ENCODE results near the gene CDADC1.
A peak's percentile ranks its signal among the peaks of the same experiment; 100 is the strongest.
"Not testable (repeated sequence)": the region's sequence is repeated elsewhere in the genome, so short reads cannot be mapped to it uniquely, and the experiment has no call there.

CDADC1 gene

DNA sequence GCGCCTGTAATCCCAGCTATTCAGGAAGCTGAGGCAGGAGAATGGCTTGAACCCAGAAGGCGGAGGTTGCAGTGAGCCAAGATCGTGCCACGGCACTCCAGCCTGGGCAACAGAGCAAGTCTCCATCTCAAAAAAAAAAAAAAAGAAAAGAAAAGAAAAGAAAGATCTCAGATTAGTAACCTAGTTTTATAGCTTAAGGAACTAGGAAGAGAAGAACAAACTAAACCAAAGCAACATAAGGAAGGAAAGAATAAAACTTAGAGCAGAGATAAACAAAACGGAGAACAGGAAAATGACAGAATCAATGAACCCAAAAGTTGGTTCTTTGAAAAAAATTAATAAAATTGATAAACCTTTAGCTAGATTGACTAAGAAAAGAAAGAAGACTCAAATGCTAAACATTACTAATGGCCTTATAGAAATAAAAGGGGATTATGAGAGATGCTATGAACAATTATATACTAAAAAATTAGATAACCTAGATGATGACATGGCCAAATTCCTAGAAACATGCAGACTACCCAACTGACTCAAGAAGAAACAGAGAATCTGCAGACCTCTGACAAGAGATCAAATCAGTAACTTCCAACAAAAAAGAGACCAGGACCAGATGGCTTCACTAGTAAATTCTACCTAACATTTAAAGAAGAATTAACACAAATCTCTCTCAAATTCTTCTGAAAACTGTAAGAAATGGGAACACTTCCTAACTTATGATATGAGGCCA, 68.2 kb downstream of the CDADC1 start:
- DNase-seq (ENCODE audit: low spot score), result no peak

DNA sequence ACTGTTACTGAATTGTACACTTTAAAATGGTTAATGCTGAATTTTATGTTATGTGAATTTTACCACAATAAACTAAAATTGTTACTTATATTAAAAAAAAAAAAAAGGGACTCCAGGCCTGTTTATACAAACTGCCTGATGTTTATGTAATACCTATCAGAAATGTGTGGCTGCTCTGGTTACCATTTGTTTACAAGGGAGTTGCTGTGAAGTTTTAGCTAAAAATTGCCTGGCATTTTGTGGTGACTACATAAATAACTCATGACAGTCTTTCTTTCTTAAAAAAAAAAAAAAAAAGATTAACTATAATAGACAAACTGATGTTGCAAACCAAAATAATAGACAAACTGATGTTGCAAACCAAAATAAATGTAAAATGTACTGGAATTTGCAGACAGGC, 71.8 kb downstream of the CDADC1 start:
- DNase-seq (ENCODE audit: low spot score), result peak; percentile 45

DNA sequence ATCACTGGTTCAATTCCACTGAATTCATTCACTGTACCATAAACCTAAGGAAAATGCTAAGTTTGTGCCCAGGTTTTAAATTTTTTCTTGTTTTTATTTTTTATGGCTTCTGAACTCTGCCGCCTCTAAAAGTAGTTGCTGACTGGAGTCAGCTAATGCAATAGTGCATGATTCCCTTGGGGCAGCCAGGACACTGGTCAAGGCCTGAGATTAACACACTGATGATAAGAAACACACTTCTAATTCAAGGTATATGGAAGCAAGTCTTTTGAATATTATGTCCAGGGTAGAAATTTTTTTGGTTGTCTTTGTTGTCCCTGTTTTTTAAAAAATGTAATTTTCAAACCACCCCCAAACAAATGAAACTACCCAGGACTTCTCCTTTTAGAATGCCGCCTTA, 72.2 kb downstream of the CDADC1 start:
- no peak for DNase-seq (ENCODE audit: low spot score)

DNA sequence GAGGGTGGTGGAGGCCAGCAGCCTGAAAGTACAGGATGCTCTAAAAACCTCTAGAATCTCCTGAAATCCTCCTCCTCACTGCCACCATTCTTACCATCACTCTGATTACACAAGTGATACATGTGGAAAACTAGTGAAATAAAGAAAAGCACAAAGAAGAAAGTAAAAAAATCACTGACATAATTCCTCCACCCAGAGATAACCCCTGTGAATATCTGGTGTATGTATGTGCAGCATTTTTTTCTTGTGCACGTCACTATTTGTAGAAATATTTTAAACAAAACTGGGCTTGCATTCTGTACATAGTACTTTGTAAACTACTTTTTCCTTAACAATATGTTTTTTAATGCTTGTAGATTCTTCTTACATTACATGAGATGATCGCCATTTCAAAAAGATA, 73.2 kb downstream of the CDADC1 start:
- no peak for DNase-seq (ENCODE audit: low spot score)

- DNase-seq (ENCODE audit: low spot score), result no peak
Observed at GRCh38 chr13:49322702-49323101, 75.0 kb downstream of the CDADC1 start.

- DNase-seq (ENCODE audit: low spot score), result no peak
Observed at GRCh38 chr13:49323344-49323743, 75.6 kb downstream of the CDADC1 start.

DNA sequence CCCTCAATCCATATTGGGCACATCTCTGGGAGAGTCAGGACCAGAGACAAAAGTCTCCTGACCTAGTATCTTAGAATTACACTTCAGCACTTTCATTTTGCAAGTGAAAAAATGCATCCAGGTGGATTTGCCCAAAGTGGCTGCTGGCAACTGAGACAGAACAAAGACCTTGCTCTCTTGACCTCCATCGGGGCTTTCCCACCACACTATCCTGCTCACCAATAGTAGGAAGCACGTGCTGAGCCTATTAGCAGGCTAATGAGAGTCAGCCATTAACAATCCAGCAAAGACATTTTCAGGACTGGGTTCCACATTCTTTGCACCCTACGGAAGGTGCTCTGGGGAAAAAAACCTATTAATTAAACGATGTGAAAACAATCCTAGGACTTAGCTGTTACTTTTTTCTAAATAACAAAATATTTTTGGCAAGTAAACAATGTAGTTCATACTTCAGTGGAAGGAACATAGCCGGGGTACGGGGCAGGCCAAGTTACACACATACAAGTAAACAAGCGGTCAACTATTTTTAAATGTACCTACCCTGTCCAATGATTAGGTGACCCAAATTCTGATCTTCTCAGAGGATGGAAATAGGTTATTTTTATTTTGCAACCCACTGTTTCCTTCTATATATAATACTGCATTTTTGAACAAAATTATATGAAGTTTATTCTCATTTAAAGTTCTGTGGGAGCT, 78.6 kb downstream of the CDADC1 start:
- DNase-seq (ENCODE audit: low spot score), result no peak

DNA sequence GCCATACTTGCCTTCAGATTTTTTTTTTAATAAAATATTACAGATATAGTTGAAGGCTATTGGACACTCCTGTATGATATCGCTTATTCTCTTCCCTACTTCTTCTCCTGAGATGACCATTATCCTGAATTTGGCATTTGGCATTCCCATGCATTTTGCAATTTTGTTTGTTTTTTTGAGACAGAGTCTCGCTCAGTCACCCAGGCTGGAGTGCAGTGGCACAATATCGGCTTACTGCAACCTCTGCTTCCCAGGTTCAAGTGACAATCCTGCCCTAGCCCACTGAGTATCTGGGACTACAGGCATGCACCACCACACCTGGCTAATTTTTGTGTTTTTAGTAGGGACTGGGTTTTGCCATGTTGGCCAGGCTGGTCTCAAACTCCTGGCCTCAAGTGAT, 79.4 kb downstream of the CDADC1 start:
- not testable (repeated sequence) for DNase-seq (ENCODE audit: low spot score)

DNA sequence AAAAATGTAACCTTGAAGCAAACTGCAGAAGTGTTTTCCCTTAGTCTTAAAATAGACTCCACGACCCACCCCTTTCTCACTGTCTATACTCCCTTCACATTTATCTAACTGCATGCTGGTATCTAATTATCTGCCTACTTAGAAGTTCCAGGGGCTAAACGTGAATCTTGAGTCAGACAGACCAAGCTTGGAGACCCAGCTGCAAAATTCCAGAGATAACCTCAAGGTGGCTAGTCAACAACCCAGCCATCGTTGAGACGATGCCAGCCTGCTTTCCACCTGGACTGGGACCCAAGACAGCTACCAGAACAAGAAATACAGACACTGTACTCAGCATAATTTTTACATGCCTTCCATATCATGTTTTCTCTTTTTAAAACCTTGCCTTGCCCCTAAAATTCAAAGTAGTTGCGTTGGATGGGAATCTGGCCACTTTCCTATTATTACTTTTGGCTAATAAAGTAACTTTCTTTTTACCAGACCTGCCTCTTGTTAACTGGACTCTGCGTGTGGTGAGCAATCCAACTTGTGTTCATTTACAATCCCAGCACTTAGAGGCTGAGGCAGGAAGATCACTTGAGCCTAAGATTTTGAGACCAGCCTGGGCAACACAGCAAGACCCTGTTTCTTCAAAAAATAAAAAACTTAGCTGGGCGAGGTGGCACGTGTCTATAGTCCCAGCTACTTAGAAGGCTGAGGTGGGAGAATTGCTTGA, 82.3 kb downstream of the CDADC1 start:
- DNase-seq (ENCODE audit: low spot score), result no peak

DNA sequence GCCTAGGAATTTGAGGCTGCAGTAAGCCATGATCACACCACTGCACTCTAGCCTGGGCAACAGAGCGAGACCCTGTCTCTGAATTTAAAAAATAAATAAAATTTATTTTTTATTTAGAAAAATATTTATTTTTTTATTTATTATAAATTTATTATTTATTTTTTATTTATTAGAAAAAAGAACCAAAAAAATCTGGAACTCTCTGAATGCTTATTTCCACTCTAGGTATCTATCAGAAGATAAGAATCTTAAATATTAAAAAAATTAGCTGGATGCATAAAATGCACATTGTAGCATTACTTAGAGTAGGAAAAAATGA, 82.8 kb downstream of the CDADC1 start:
- DNase-seq (ENCODE audit: low spot score), result no peak

DNA sequence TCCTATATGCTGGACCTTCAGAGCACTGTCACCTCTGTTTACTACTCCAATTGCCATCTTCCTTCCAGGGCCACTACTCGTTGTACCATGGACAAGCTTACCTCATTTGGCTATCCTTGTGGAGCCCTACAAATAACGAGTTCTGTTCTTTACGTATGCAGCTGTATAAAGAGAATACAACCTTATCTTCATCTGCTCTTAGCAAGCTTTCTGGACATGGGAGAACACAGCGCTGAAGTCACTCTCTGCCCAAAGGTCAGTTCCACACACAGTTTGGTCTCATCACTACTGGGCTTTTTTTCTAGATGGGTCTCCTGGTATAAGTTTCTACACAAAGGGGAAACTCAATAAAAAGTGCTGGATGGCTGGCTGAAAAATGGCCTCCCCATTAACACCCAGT, 88.9 kb downstream of the CDADC1 start:
- no peak for DNase-seq (ENCODE audit: low spot score)

- DNase-seq (ENCODE audit: low spot score), result no peak
Observed at GRCh38 chr13:49340161-49340560, 92.4 kb downstream of the CDADC1 start.

- DNase-seq (ENCODE audit: low spot score), result no peak
Observed at GRCh38 chr13:49341517-49341916, 93.8 kb downstream of the CDADC1 start.

- DNase-seq (ENCODE audit: low spot score), result no peak
Observed at GRCh38 chr13:49341941-49342340, 94.2 kb downstream of the CDADC1 start.

DNA sequence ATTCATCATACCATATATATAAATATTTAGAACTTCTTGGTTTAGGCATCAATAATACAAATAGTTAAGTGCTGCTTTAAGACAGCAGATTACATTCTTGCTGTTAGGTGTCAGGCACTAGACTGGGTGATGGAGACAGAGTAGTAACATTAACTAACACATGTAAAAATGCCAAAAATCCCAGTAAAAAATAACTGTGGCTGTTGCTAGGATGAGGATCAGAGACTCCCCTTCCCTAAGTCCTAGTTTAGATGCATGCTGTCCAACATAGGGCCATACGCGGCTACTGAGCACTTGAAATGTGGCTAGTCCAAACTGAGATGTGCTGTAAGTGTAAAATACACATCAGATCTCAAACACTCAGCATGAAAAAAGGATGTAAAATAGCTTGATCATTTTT, 94.7 kb downstream of the CDADC1 start:
- DNase-seq (ENCODE audit: low spot score), result no peak

Data from AG20443 (cell line).